ENCODE data around the gene CLSTN2. TPM values are rescaled to one million over a fixed set of nuclear protein-coding genes. Genes with fewer than 3 reads are reported as not detected.

Gene CLSTN2
- total RNA-seq, 1 donor from 2014 or later = 12.9 TPM

DNA sequence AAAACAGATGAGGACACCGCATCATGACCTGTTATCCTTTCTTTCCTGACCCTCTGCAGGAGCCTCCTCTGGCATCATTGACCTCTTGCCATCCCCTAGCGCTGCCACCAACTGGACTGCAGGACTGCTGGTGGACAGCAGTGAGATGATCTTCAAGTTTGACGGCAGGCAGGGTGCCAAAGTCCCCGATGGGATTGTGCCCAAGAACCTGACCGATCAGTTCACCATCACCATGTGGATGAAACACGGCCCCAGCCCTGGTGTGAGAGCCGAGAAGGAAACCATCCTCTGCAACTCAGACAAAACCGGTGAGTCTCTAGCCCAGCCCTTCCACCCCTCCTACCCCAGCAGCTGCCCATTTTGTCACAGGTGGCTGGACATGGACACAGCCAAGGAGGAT, 524.5 kb downstream of the CLSTN2 start:
- TF ChIP-seq CTCF (conservative IDR thresholded peaks at IDR 0.05) = no peak
- Mint-ChIP-seq H3K27me3 (no peaks in the 10 kb centered on the region), H3K36me3 (no peaks in the 10 kb centered on the region), H3K4me3 (no peak overlapping the region), H3K9me3 (no peaks in the 10 kb centered on the region), H3K4me1 (ENCODE audit: unreplicated experiment) (peaks cover 3% of the 10 kb centered on the region), H3K27ac (no peak overlapping the region)
- DNase-seq (ENCODE audit: extremely low spot score, unreplicated experiment) = no peak

- no peak for DNase-seq (ENCODE audit: extremely low spot score, unreplicated experiment)
- no peaks in the 10 kb centered on the region for H3K36me3 Mint-ChIP-seq
- H3K4me1 Mint-ChIP-seq (ENCODE audit: unreplicated experiment) = peaks cover 3% of the 10 kb centered on the region
- TF ChIP-seq CTCF (conservative IDR thresholded peaks at IDR 0.05) = no peak
- no peak overlapping the region for H3K27ac Mint-ChIP-seq
- H3K27me3 Mint-ChIP-seq = no peaks in the 10 kb centered on the region
- no peaks in the 10 kb centered on the region for H3K9me3 Mint-ChIP-seq
- no peak overlapping the region for H3K4me3 Mint-ChIP-seq
These were observed 526.3 kb downstream of the CLSTN2 start for GRCh38 chr3:140461250-140461649.

- H3K4me1 Mint-ChIP-seq (ENCODE audit: unreplicated experiment) = peaks cover 14% of the 10 kb centered on the region
- no peak for TF ChIP-seq CTCF (conservative IDR thresholded peaks at IDR 0.05)
- DNase-seq (ENCODE audit: extremely low spot score, unreplicated experiment) = no peak
- H3K9me3 Mint-ChIP-seq = peaks cover 4% of the 10 kb centered on the region
- H3K27ac Mint-ChIP-seq = no peak overlapping the region
- peaks cover 3% of the 10 kb centered on the region for H3K27me3 Mint-ChIP-seq
- no peak overlapping the region for H3K4me3 Mint-ChIP-seq
- no peaks in the 10 kb centered on the region for H3K36me3 Mint-ChIP-seq
These were observed 528.4 kb downstream of the CLSTN2 start for GRCh38 chr3:140463355-140463754.

DNA sequence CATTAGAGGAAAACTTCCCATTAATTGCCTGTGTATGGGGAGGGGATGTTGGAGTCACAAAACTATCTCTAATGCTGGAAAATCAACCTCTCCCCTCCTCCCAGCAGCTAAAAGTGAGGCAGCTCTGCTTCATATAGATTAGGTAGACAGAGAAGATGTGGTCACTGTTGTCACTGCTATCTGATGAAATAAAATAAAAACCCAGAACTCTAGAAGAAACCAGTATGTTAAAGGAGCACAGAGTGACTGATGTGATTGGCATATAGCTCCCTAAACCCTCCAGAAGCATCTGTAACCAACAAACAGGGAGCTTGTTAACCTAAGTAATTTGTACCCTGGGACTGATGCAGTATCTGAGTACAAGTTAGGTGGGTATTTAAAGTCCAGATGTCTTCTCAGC, 531.0 kb downstream of the CLSTN2 start:
- peaks cover 3% of the 10 kb centered on the region for H3K27me3 Mint-ChIP-seq

GRCh38 chr3:140466535-140466934, 531.5 kb downstream of the CLSTN2 start:
- Mint-ChIP-seq H3K9me3 (peaks cover 4% of the 10 kb centered on the region), H3K27me3 (peaks cover 3% of the 10 kb centered on the region), H3K36me3 (no peaks in the 10 kb centered on the region), H3K4me1 (ENCODE audit: unreplicated experiment) (peaks cover 11% of the 10 kb centered on the region), H3K27ac (no peak overlapping the region), H3K4me3 (no peak overlapping the region)
- no peak for DNase-seq (ENCODE audit: extremely low spot score, unreplicated experiment)
- no peak for TF ChIP-seq CTCF (conservative IDR thresholded peaks at IDR 0.05)

More for the DNA sequence above, 531.0 kb downstream of the CLSTN2 start:
- Mint-ChIP-seq H3K36me3 (no peaks in the 10 kb centered on the region), H3K4me3 (no peak overlapping the region), H3K27ac (no peak overlapping the region), H3K9me3 (peaks cover 4% of the 10 kb centered on the region), H3K4me1 (ENCODE audit: unreplicated experiment) (peaks cover 11% of the 10 kb centered on the region)
- DNase-seq (ENCODE audit: extremely low spot score, unreplicated experiment) = no peak
- TF ChIP-seq CTCF (conservative IDR thresholded peaks at IDR 0.05) = no peak

DNA sequence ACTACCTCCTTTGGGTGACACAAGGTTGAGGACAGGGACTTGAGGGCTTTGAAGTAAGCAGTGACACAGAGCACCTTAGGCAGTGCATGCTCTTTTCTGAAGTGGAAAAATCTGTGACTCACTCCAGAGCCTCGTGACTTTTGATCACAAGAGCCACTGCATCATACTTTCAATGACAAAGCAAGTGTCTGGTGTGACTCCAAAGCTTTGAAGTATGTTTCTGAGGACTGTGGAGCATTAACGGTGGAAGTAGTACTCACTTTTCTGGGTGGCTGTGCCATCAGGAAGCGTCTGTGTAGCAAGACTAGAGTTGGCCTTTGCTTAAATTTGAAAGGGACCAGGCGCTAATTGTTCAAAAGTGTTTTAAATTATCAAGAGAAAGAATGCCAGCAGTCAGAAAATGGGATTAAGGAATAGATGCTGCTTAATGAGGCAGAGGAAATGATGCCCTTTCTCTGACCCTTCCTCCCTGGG, 532.2 kb downstream of the CLSTN2 start:
- Mint-ChIP-seq H3K4me3 (no peak overlapping the region), H3K27ac (peak overlapping the region; percentile 75), H3K27me3 (peaks cover 3% of the 10 kb centered on the region), H3K9me3 (peaks cover 4% of the 10 kb centered on the region), H3K36me3 (no peaks in the 10 kb centered on the region), H3K4me1 (ENCODE audit: unreplicated experiment) (peaks cover 11% of the 10 kb centered on the region)
- no peak for DNase-seq (ENCODE audit: extremely low spot score, unreplicated experiment)
- TF ChIP-seq CTCF (conservative IDR thresholded peaks at IDR 0.05) = no peak
